Stimulated activated naive CD8-positive, alpha-beta T cell treated with anti-CD3 and anti-CD28 coated beads, Interleukin-15, amount 100 ng/mL, for 72 hours (primary cell): ENCODE results near the gene SEMA3D.
A peak's percentile ranks its signal among the peaks of the same experiment; 100 is the strongest.

ENCODE experiments used
- ATAC-seq: fragments of 150-1000 bp; cut with Tn5 transposase; 2 replicates; pipeline ENCODE4 v1.10.0; 2021; ENCODE audit warnings: mild to moderate bottlenecking, moderate library complexity
- DNase-seq, 2 donors: peaks; one replicate each; pipeline ENCODE4 v3.0.0; 2021 to 2022
- H3K27ac Mint-ChIP-seq, 2 donors: one replicate each; pipeline ENCODE4 v1.8.0; 2022; ENCODE audit warnings: mild to moderate bottlenecking in 2 of 2, mixed read lengths in 2 of 2, moderate library complexity in 2 of 2
- H3K27me3 Mint-ChIP-seq: one replicate; pipeline ENCODE4 v1.8.0; 2022; ENCODE audit warnings: mixed read lengths
- H3K4me1 Mint-ChIP-seq: one replicate; pipeline ENCODE4 v1.8.0; 2022; ENCODE audit warnings: mild to moderate bottlenecking, mixed read lengths
- H3K4me3 Mint-ChIP-seq, 2 donors: one replicate each; pipeline ENCODE4 v1.8.0; 2022; ENCODE audit warnings: mild to moderate bottlenecking in 2 of 2, mixed read lengths in 2 of 2, moderate library complexity in 1 of 2
- H3K9me3 Mint-ChIP-seq, 2 donors: one replicate each; pipeline ENCODE4 v1.8.0; 2022; ENCODE audit warnings: mixed read lengths in 2 of 2

Gene SEMA3D

GRCh38 chr7:85162721-85163120, 24.1 kb downstream of the SEMA3D start:
- Mint-ChIP-seq H3K4me3 (no peak overlapping the region), H3K27me3 (no peaks in the 10 kb centered on the region), H3K4me1 (peaks cover 7% of the 10 kb centered on the region), H3K27ac (no peak overlapping the region), H3K9me3 (peaks cover 13 to 35% of the 10 kb centered on the region in 2 donors)
- ATAC-seq, result no peak
- DNase-seq, result no peak

DNA sequence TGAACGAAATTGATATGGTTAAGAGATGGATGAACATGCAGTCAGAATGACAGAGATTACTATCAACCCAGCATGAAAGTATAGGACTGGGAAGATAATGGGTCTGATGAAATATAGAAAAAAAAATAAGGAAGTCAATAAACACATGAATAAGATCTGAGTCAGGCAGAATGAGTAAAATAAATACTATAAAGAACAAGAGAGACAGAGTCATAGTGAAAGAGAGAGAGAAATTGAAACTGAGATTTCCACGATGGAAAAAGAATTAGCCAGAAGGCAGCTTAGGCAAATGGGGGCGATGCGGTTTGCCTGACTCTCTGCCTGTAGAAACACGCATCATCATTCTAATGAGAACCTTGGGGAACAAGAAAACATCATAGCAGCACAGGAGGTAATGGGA, 26.6 kb downstream of the SEMA3D start:
- ATAC-seq (peak; percentile 39), DNase-seq (no peak)
- Mint-ChIP-seq H3K4me1 (peaks cover 7% of the 10 kb centered on the region), H3K9me3 (peaks cover 13 to 37% of the 10 kb centered on the region in 2 donors), H3K4me3 (no peak overlapping the region), H3K27ac (peak overlapping the region in 1 of 2 donors; percentile 85), H3K27me3 (no peaks in the 10 kb centered on the region)

DNA sequence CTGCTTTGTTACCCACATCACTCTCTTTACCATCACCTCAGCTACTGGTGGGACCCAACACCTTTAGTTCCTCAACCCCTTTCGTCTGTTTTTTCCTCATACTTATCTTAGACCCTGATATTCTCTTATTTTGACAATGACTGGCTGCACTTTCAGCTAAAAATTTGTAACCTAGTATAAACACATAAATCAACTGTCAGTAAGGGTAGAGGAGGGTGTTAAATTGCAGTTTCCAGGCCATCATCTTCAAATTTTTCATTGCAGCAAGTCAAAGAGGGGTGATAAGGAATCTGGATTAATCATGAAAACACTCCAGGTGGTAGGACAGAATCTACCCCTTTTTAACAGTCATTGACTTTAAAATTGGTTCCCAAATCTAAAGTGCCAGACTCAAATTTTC, 27.9 kb downstream of the SEMA3D start:
- ATAC-seq (no peak), DNase-seq (no peak)
- Mint-ChIP-seq H3K27ac (no peak overlapping the region), H3K27me3 (no peaks in the 10 kb centered on the region), H3K4me3 (no peak overlapping the region), H3K9me3 (peaks cover 13 to 37% of the 10 kb centered on the region in 2 donors), H3K4me1 (peaks cover 7% of the 10 kb centered on the region)

- ATAC-seq (no peak), DNase-seq (no peak)
- Mint-ChIP-seq H3K27me3 (no peaks in the 10 kb centered on the region), H3K4me3 (no peak overlapping the region), H3K4me1 (peaks cover 7% of the 10 kb centered on the region), H3K27ac (no peak overlapping the region), H3K9me3 (peaks cover 13 to 32% of the 10 kb centered on the region in 2 donors)
Observed at GRCh38 chr7:85156661-85157208, 30.1 kb downstream of the SEMA3D start.

GRCh38 chr7:85154282-85154937, 32.4 kb downstream of the SEMA3D start:
- no peaks in the 10 kb centered on the region for H3K27me3 Mint-ChIP-seq
- ATAC-seq, result no peak
- DNase-seq, result no peak
- H3K4me1 Mint-ChIP-seq, result no peaks in the 10 kb centered on the region
- peaks cover 10 to 19% of the 10 kb centered on the region in 2 donors for H3K9me3 Mint-ChIP-seq
- no peak overlapping the region for H3K4me3 Mint-ChIP-seq
- H3K27ac Mint-ChIP-seq, result no peak overlapping the region

- Mint-ChIP-seq H3K27ac (no peak overlapping the region), H3K4me3 (no peak overlapping the region), H3K27me3 (no peaks in the 10 kb centered on the region), H3K9me3 (peaks cover 4 to 13% of the 10 kb centered on the region in 2 donors), H3K4me1 (no peaks in the 10 kb centered on the region)
- no peak for DNase-seq
- ATAC-seq, result no peak
Observed at GRCh38 chr7:85153715-85154114, 33.1 kb downstream of the SEMA3D start.

GRCh38 chr7:85150624-85151023, 36.2 kb downstream of the SEMA3D start:
- no peaks in the 10 kb centered on the region for H3K4me1 Mint-ChIP-seq
- H3K9me3 Mint-ChIP-seq, result no peaks in the 10 kb centered on the region
- H3K27ac Mint-ChIP-seq, result no peak overlapping the region
- no peaks in the 10 kb centered on the region for H3K27me3 Mint-ChIP-seq
- H3K4me3 Mint-ChIP-seq, result no peak overlapping the region
- ATAC-seq (no peak), DNase-seq (no peak)

- Mint-ChIP-seq H3K27me3 (no peaks in the 10 kb centered on the region), H3K9me3 (no peaks in the 10 kb centered on the region), H3K4me3 (no peak overlapping the region), H3K4me1 (no peaks in the 10 kb centered on the region), H3K27ac (no peak overlapping the region)
- DNase-seq (no peak), ATAC-seq (no peak)
Observed at GRCh38 chr7:85144771-85145170, 42.1 kb downstream of the SEMA3D start.

- H3K27ac Mint-ChIP-seq, result no peak overlapping the region
- no peaks in the 10 kb centered on the region for H3K9me3 Mint-ChIP-seq
- DNase-seq (no peak), ATAC-seq (no peak)
- H3K27me3 Mint-ChIP-seq, result no peaks in the 10 kb centered on the region
- H3K4me3 Mint-ChIP-seq, result no peak overlapping the region
- H3K4me1 Mint-ChIP-seq, result no peaks in the 10 kb centered on the region
Observed at GRCh38 chr7:85135977-85136376, 50.9 kb downstream of the SEMA3D start.

DNA sequence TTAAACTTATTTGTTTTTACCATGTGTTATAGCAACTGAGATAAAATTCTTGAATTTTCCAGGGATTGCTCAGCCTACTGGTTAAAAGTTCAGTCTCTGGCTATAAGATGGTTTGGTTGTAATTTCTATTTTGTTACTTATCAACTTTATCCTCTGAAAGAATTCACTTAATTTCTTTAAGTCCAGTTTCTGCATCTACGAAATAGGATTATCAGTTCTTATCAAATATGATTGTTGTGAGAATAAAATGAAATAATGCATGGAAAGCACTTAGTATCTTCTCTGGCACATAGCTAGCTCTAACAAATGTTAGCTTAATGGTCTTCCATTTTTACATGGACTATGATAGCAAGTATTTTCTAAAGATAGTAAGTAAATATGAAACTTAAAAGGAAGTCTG, 53.3 kb downstream of the SEMA3D start:
- H3K4me1 Mint-ChIP-seq, result no peaks in the 10 kb centered on the region
- ATAC-seq (no peak), DNase-seq (no peak)
- H3K27ac Mint-ChIP-seq, result no peak overlapping the region
- no peak overlapping the region for H3K4me3 Mint-ChIP-seq
- H3K9me3 Mint-ChIP-seq, result no peaks in the 10 kb centered on the region
- H3K27me3 Mint-ChIP-seq, result no peaks in the 10 kb centered on the region

- H3K4me1 Mint-ChIP-seq, result no peaks in the 10 kb centered on the region
- H3K9me3 Mint-ChIP-seq, result no peaks in the 10 kb centered on the region
- DNase-seq (no peak), ATAC-seq (no peak)
- no peak overlapping the region for H3K27ac Mint-ChIP-seq
- no peak overlapping the region for H3K4me3 Mint-ChIP-seq
- H3K27me3 Mint-ChIP-seq, result no peaks in the 10 kb centered on the region
Observed at GRCh38 chr7:85133006-85133405, 53.9 kb downstream of the SEMA3D start.

- Mint-ChIP-seq H3K9me3 (no peaks in the 10 kb centered on the region), H3K4me3 (no peak overlapping the region), H3K27me3 (no peaks in the 10 kb centered on the region), H3K27ac (no peak overlapping the region), H3K4me1 (no peaks in the 10 kb centered on the region)
- no peak for ATAC-seq
- no peak for DNase-seq
Observed at GRCh38 chr7:85130702-85131101, 56.2 kb downstream of the SEMA3D start.

- Mint-ChIP-seq H3K4me3 (no peak overlapping the region), H3K27ac (no peak overlapping the region), H3K9me3 (no peaks in the 10 kb centered on the region), H3K27me3 (no peaks in the 10 kb centered on the region), H3K4me1 (no peaks in the 10 kb centered on the region)
- no peak for ATAC-seq
- DNase-seq, result no peak
Observed at GRCh38 chr7:85126383-85126782, 60.5 kb downstream of the SEMA3D start.

DNA sequence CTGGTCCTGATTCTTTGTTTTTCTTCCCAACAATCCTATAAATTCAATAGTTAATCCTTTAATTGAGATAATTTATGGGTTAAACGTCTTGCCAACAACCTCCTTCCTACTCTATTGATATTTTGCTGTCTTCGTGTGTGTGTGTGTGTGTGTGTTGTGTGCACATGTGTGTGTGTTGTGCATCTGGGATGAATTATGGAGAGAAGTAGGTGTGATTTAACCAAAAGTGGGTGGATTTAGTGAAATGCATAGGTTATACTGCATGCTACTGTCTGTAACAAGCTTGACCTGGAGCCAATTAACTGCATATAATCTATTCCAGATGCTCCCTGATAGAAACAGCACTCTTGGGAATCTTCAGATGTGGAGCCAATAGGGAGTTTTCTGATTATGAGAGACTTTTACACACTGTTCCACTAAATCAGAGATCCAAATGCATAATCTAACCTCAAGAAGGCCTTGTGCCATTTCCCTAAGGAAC, 61.2 kb downstream of the SEMA3D start:
- H3K9me3 Mint-ChIP-seq, result no peaks in the 10 kb centered on the region
- no peak overlapping the region for H3K27ac Mint-ChIP-seq
- no peaks in the 10 kb centered on the region for H3K27me3 Mint-ChIP-seq
- no peak overlapping the region for H3K4me3 Mint-ChIP-seq
- ATAC-seq (no peak), DNase-seq (no peak)
- H3K4me1 Mint-ChIP-seq, result no peaks in the 10 kb centered on the region

GRCh38 chr7:85125176-85125575, 61.7 kb downstream of the SEMA3D start:
- no peak overlapping the region for H3K27ac Mint-ChIP-seq
- ATAC-seq (no peak), DNase-seq (no peak)

GRCh38 chr7:85119934-85120333, 66.9 kb downstream of the SEMA3D start:
- H3K27ac Mint-ChIP-seq, result no peak overlapping the region
- DNase-seq (no peak), ATAC-seq (no peak)
- no peaks in the 10 kb centered on the region for H3K4me1 Mint-ChIP-seq
- H3K9me3 Mint-ChIP-seq, result no peaks in the 10 kb centered on the region
- no peak overlapping the region for H3K4me3 Mint-ChIP-seq
- no peaks in the 10 kb centered on the region for H3K27me3 Mint-ChIP-seq

More at GRCh38 chr7:85125176-85125575, 61.7 kb downstream of the SEMA3D start:
- H3K4me1 Mint-ChIP-seq, result no peaks in the 10 kb centered on the region
- H3K27me3 Mint-ChIP-seq, result no peaks in the 10 kb centered on the region
- H3K4me3 Mint-ChIP-seq, result no peak overlapping the region
- H3K9me3 Mint-ChIP-seq, result no peaks in the 10 kb centered on the region

GRCh38 chr7:85115862-85116261, 71.0 kb downstream of the SEMA3D start:
- no peak overlapping the region for H3K4me3 Mint-ChIP-seq
- H3K4me1 Mint-ChIP-seq, result no peaks in the 10 kb centered on the region
- no peaks in the 10 kb centered on the region for H3K9me3 Mint-ChIP-seq
- ATAC-seq (no peak), DNase-seq (no peak)
- no peaks in the 10 kb centered on the region for H3K27me3 Mint-ChIP-seq
- no peak overlapping the region for H3K27ac Mint-ChIP-seq
